Measurements from ENCODE around the gene NKAIN2.
"Not testable (repeated sequence)": the region's sequence is repeated elsewhere in the genome, so short reads cannot be mapped to it uniquely, and the experiment has no call there.

The NKAIN2 gene

DNA sequence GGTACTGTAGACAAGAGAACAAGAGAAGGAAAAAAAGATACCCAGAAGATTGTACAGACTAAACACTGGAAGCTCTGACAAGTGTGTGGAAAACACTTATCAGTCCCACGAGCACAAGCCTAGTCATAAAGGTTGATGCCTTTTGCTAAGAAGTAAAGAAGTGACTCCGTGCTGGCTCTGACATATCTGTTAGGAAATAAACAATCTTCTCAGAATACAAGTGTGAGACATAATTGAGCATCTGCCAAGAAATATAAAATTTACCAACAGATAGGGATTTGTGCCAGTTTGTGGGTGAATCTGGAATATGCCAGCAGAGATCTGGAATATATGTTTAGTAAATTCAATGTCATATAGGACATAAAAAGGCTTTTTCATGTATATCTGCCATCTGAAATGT lies 899.9 kb downstream of the NKAIN2 start:
- no peak overlapping the region for H2AFZ ChIP-seq (ENCODE audit: low read depth, low read length)
- no peaks in the 10 kb centered on the region for H3K36me3 ChIP-seq (ENCODE audit: insufficient read depth, low read length)
- H3K9me3 ChIP-seq (ENCODE audit: low read length), result no peaks in the 10 kb centered on the region
- H3K27me3 ChIP-seq (ENCODE audit: insufficient read depth, low read length), result no peaks in the 10 kb centered on the region
- no peak overlapping the region for H3K4me3 ChIP-seq (ENCODE audit: low read length)
- no peaks in the 10 kb centered on the region for H3K4me1 ChIP-seq (ENCODE audit: insufficient read depth, low read length)

DNA sequence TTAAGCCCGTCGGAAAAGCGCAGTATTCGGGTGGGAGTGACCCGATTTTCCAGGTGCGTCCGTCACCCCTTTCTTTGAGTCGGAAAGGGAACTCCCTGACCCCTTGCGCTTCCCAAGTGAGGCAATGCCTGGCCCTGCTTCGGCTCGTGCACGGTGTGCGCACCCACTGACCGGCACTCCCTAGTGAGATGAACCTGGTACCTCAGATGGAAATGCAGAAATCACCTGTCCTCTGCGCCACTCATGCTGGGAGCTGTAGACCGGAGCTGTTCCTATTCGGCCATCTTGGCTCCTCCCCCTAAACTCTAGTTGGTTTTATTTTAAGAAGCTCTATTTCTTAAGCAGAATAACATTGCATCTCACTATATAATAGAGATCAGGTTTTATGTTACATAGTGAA lies 908.9 kb downstream of the NKAIN2 start:
- not testable (repeated sequence) for H3K4me3 ChIP-seq (ENCODE audit: low read length); H2AFZ ChIP-seq (ENCODE audit: low read depth, low read length); H3K4me1 ChIP-seq (ENCODE audit: insufficient read depth, low read length); H3K9me3 ChIP-seq (ENCODE audit: low read length); H3K27me3 ChIP-seq (ENCODE audit: insufficient read depth, low read length); H3K36me3 ChIP-seq (ENCODE audit: insufficient read depth, low read length)

DNA sequence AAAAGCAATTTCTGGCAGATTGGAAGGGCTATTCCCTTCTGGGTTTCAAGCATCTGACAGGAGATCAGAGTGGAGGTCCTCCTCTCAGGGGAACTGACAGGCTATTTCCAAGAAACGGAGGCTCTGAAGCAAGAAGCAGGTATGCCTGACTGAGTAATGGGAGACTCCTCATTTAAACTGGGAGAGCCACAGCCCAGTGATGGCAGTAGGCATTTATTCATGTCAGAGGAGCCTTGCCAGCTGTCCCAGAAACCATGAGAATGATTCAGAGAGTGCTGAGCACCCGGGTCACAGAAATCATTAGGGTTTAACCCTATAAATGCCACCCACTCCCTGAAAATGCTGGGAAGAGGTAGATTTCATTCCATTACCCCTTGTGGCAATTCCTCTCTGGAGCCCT lies 911.1 kb downstream of the NKAIN2 start:
- no peak overlapping the region for H2AFZ ChIP-seq (ENCODE audit: low read depth, low read length)
- no peaks in the 10 kb centered on the region for H3K9me3 ChIP-seq (ENCODE audit: low read length)
- H3K36me3 ChIP-seq (ENCODE audit: insufficient read depth, low read length), result no peaks in the 10 kb centered on the region
- H3K27me3 ChIP-seq (ENCODE audit: insufficient read depth, low read length), result no peaks in the 10 kb centered on the region
- H3K4me3 ChIP-seq (ENCODE audit: low read length), result no peak overlapping the region
- peaks cover 5% of the 10 kb centered on the region for H3K4me1 ChIP-seq (ENCODE audit: insufficient read depth, low read length)

DNA sequence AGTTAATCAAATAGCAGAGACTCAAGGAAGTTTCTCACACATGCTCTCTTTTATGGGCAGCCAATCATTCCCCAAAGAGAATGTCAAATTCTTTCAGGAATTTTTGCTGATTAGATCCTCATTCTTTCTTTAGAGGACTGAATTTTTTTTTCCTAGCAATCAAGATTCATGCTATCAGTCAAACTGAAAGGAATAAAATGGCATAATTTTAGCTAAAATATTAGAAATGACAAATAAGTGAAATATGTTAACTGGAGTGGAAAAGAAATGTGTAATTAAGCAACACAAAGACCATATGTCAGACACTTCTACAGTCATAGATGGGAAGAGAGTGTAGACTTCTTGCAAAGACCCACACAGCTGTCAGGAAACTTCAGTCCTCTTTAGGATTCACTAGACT lies 916.2 kb downstream of the NKAIN2 start:
- no peak overlapping the region for H2AFZ ChIP-seq (ENCODE audit: low read depth, low read length)
- no peak overlapping the region for H3K4me3 ChIP-seq (ENCODE audit: low read length)
- H3K9me3 ChIP-seq (ENCODE audit: low read length), result no peaks in the 10 kb centered on the region
- H3K36me3 ChIP-seq (ENCODE audit: insufficient read depth, low read length), result no peaks in the 10 kb centered on the region
- peaks cover 9% of the 10 kb centered on the region for H3K4me1 ChIP-seq (ENCODE audit: insufficient read depth, low read length)
- no peaks in the 10 kb centered on the region for H3K27me3 ChIP-seq (ENCODE audit: insufficient read depth, low read length)

DNA sequence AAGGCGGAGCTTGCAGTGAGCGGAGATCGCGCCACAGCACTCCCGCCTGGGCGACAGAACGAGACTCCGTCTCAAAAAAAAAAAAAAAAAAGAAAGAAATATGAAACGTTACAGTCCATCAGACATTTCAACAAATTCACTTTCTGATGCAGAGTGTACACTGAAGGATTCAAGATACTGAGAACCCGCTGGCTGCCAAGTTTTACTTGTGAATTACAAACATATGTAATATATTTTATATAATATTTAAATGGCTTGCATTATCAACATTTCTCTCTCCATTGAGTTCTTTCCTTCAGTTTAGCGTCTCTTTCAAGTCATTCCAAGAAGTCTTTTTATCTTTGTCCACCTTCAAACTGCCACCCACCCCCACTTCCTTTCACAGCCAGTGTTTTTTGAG lies 917.7 kb downstream of the NKAIN2 start:
- H3K27me3 ChIP-seq (ENCODE audit: insufficient read depth, low read length), result no peaks in the 10 kb centered on the region
- no peaks in the 10 kb centered on the region for H3K36me3 ChIP-seq (ENCODE audit: insufficient read depth, low read length)
- H3K4me3 ChIP-seq (ENCODE audit: low read length), result no peak overlapping the region
- peaks cover 9% of the 10 kb centered on the region for H3K4me1 ChIP-seq (ENCODE audit: insufficient read depth, low read length)
- H2AFZ ChIP-seq (ENCODE audit: low read depth, low read length), result no peak overlapping the region
- H3K9me3 ChIP-seq (ENCODE audit: low read length), result no peaks in the 10 kb centered on the region

DNA sequence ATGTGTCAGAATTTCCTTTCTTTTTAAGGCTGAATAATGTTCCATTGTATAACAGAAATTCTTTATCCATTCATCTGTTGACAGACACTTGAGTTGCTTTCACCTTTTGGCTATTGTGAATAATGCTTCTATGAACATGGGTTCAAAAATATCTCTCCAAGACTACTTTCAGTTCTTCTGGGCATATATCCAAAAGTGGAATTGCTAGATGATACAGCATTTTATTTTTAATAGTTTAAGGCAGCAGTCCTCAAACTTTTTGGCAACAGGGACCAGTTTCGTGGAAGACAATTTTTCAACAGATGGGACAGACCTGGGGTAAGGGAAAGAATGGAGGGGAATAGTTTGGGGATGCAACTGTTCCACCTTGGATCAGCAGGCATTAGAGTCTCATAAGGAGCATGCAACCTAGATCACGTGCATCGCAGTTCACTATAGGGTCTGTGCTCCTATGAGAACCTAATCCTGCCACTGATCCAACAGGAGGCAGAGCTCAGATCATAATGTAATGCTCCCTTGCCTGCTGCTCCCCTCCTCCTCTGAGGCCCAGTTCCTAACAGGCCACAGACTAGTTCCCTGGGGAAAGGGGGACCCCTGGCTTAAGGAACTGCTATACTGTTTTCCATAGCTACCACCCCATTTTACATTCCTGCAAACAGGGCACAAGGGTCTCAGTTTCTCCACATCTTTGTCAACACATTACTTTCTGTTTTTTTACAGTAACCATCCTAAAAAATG lies 918.6 kb downstream of the NKAIN2 start:
- H3K27me3 ChIP-seq (ENCODE audit: insufficient read depth, low read length), result no peaks in the 10 kb centered on the region
- H2AFZ ChIP-seq (ENCODE audit: low read depth, low read length), result no peak overlapping the region
- no peak overlapping the region for H3K4me3 ChIP-seq (ENCODE audit: low read length)
- H3K4me1 ChIP-seq (ENCODE audit: insufficient read depth, low read length), result peaks cover 9% of the 10 kb centered on the region
- no peaks in the 10 kb centered on the region for H3K36me3 ChIP-seq (ENCODE audit: insufficient read depth, low read length)
- H3K9me3 ChIP-seq (ENCODE audit: low read length), result no peaks in the 10 kb centered on the region

DNA sequence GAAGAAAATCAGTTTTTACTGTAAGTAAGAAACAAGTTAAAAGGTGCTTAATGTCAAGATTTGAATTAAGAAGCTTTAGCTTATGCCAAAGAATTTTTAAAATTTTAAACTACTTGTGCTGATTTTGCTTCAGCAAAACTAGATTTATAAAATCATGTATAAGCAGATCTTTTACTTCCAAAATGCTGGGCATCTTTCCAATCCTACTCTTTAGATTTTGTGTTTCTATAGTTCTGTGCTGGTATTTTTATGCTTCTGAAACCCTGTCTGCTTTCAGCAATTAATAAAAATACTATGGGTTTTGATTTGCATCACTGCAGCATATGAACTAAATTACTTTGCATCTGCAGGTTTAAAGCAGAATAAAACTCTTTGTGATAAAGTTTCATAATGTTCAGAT lies 920.0 kb downstream of the NKAIN2 start:
- Histone ChIP-seq H3K27me3 (ENCODE audit: insufficient read depth, low read length) (no peaks in the 10 kb centered on the region), H3K9me3 (ENCODE audit: low read length) (no peaks in the 10 kb centered on the region), H3K4me1 (ENCODE audit: insufficient read depth, low read length) (peaks cover 9% of the 10 kb centered on the region), H3K4me3 (ENCODE audit: low read length) (no peak overlapping the region), H3K36me3 (ENCODE audit: insufficient read depth, low read length) (no peaks in the 10 kb centered on the region), H2AFZ (ENCODE audit: low read depth, low read length) (no peak overlapping the region)

DNA sequence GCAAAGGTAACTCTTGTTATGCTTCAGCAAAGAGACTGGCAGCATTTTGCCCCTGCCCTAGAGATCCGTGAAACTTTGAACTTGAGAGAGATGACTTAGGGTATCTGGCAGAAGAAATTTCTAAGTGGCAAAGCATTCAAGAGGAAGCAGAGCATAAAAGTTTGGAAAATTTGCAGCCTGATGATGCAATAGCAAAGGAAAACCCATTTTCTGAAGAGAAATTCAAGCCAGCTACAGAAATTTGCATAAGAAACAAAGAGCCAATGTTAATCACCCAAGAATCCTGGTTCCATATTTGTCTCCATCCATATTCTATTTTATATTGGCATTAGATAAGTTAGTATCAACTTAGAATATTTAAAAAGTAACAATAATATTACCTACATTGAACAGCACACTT lies 934.1 kb downstream of the NKAIN2 start:
- not testable (repeated sequence) for H2AFZ ChIP-seq (ENCODE audit: low read depth, low read length); H3K4me1 ChIP-seq (ENCODE audit: insufficient read depth, low read length); H3K27me3 ChIP-seq (ENCODE audit: insufficient read depth, low read length); H3K4me3 ChIP-seq (ENCODE audit: low read length); H3K36me3 ChIP-seq (ENCODE audit: insufficient read depth, low read length); H3K9me3 ChIP-seq (ENCODE audit: low read length)

DNA sequence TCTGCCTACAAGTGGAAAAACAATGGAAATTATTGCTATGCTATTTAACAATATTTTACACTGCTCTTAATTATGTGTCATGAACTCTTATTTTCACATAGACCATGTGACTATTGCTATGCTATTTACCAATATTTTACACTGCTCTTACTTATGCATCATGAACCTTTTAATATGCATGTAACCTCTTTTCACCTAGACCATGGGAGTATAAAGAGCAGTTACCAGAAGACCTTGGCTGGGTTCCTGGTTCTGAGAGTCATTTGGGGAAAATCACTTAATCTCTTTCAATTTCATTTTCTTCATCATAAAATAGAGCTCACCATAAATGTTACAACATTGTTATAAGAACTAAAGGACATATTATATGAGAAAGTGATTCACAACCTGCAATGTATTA lies 934.8 kb downstream of the NKAIN2 start:
- Histone ChIP-seq H3K4me1 (ENCODE audit: insufficient read depth, low read length) (no peaks in the 10 kb centered on the region), H3K9me3 (ENCODE audit: low read length) (no peaks in the 10 kb centered on the region), H3K36me3 (ENCODE audit: insufficient read depth, low read length) (no peaks in the 10 kb centered on the region), H2AFZ (ENCODE audit: low read depth, low read length) (no peak overlapping the region), H3K27me3 (ENCODE audit: insufficient read depth, low read length) (no peaks in the 10 kb centered on the region), H3K4me3 (ENCODE audit: low read length) (no peak overlapping the region)

DNA sequence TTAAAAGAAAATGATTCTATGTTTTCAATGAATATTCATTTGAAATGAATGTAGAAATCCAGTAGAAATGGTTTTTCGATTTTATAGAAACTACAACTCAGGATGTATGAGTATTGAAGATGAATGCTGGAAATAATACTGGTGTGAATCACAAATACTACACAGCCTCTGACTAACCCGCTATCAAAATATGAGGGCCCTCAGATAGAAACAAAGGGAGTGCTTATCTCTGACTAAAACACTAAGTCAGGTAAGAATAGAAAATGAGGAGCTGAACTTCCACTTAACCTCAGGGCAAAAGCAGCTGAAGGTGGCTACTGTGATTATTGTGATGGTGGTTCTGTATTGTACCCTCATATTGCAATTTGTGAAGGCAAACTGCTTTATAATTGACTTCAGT lies 937.7 kb downstream of the NKAIN2 start:
- H3K4me1 ChIP-seq (ENCODE audit: insufficient read depth, low read length), result no peaks in the 10 kb centered on the region
- no peak overlapping the region for H2AFZ ChIP-seq (ENCODE audit: low read depth, low read length)
- H3K9me3 ChIP-seq (ENCODE audit: low read length), result no peaks in the 10 kb centered on the region
- H3K4me3 ChIP-seq (ENCODE audit: low read length), result no peak overlapping the region
- no peaks in the 10 kb centered on the region for H3K36me3 ChIP-seq (ENCODE audit: insufficient read depth, low read length)
- no peaks in the 10 kb centered on the region for H3K27me3 ChIP-seq (ENCODE audit: insufficient read depth, low read length)

DNA sequence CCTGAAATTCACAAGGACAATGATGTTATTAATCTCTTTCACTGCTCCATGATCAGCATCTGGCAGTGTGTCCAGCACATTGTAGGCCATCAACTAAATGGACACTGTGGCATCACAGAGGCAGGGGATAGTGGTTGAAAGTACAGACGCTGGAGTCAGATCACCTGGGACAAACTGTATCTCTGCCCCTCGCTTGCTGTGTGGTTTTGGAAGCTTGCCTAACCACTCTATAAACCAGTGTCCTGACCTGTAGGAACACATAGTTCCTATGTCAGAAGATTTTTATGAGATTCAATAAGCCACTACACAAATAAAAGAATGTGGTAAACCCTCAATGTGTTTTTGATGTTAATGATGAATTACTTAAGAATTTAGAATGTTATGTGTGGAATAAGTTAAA lies 939.3 kb downstream of the NKAIN2 start:
- Histone ChIP-seq H3K27me3 (ENCODE audit: insufficient read depth, low read length) (no peaks in the 10 kb centered on the region), H3K4me1 (ENCODE audit: insufficient read depth, low read length) (no peaks in the 10 kb centered on the region), H3K4me3 (ENCODE audit: low read length) (no peak overlapping the region), H3K9me3 (ENCODE audit: low read length) (no peaks in the 10 kb centered on the region), H2AFZ (ENCODE audit: low read depth, low read length) (no peak overlapping the region), H3K36me3 (ENCODE audit: insufficient read depth, low read length) (no peaks in the 10 kb centered on the region)

DNA sequence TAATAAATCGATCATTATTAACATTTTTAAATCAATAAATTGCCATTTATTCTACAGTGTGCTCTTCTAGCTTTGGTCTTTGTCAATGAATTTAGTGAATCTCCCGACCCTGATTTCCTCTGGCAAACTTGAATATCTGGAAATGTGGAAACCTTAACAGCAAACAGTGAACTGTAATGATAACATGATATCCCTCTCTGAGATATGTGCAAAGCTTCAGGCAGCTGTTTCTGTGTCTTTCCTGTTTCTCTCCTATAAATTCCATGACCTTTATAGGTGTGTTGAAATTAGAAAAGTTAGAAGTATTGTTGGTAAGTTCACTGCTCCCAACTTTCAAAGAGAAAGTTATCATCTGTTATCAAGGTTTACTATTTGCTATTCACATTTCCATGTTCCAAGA lies 939.8 kb downstream of the NKAIN2 start:
- Histone ChIP-seq H3K4me3 (ENCODE audit: low read length) (no peak overlapping the region), H3K9me3 (ENCODE audit: low read length) (no peaks in the 10 kb centered on the region), H3K4me1 (ENCODE audit: insufficient read depth, low read length) (no peaks in the 10 kb centered on the region)

DNA sequence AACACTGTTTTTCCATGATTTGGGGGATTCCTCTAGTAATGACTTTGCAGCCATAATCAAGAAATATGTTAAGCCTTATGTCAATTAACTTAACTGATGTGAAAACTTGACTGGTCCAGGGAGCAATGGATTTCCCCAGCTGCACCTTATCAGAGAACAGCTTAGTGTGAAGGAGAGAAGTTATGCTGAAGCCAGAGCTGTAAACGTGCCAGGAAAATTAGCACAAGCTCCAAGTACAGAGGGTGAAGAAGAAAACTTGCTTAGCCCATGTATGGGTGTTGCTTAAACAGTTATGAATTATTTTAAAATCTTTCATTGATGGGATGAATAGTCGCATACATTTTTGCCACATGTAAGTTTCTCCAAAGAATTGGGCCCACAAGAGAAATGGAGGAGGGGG lies 943.7 kb downstream of the NKAIN2 start:
- H2AFZ ChIP-seq (ENCODE audit: low read depth, low read length), result no peak overlapping the region
- no peaks in the 10 kb centered on the region for H3K27me3 ChIP-seq (ENCODE audit: insufficient read depth, low read length)
- H3K4me1 ChIP-seq (ENCODE audit: insufficient read depth, low read length), result peaks cover 2% of the 10 kb centered on the region
- H3K4me3 ChIP-seq (ENCODE audit: low read length), result no peak overlapping the region
- no peaks in the 10 kb centered on the region for H3K36me3 ChIP-seq (ENCODE audit: insufficient read depth, low read length)
- H3K9me3 ChIP-seq (ENCODE audit: low read length), result no peaks in the 10 kb centered on the region

More for the DNA sequence above, 939.8 kb downstream of the NKAIN2 start:
- H2AFZ ChIP-seq (ENCODE audit: low read depth, low read length), result no peak overlapping the region
- no peaks in the 10 kb centered on the region for H3K27me3 ChIP-seq (ENCODE audit: insufficient read depth, low read length)
- H3K36me3 ChIP-seq (ENCODE audit: insufficient read depth, low read length), result no peaks in the 10 kb centered on the region

DNA sequence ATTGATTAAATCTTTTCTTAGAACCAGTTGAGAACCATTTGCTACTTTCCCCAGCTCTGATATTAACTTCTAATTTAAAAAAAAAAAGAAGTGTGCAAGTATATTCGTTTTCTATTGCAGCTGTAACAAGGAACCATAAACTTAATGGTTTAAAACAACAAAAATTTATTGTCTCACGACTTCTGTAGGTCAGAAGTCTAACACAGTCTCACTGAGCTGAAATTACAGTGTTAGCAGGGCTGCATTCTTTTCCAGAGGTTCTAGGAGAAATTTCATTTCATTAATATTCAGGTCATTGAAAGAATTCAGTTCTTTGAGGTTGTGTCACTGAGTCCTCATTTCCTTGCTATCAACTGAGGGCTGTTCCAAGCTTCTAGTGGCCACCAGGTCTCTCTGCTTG lies 945.1 kb downstream of the NKAIN2 start:
- no peak overlapping the region for H2AFZ ChIP-seq (ENCODE audit: low read depth, low read length)
- H3K27me3 ChIP-seq (ENCODE audit: insufficient read depth, low read length), result no peaks in the 10 kb centered on the region
- H3K4me1 ChIP-seq (ENCODE audit: insufficient read depth, low read length), result peaks cover 2% of the 10 kb centered on the region
- no peaks in the 10 kb centered on the region for H3K36me3 ChIP-seq (ENCODE audit: insufficient read depth, low read length)
- H3K9me3 ChIP-seq (ENCODE audit: low read length), result no peaks in the 10 kb centered on the region
- no peak overlapping the region for H3K4me3 ChIP-seq (ENCODE audit: low read length)
